Kidney tubule cell (primary cell): ENCODE data around the gene GRK5.
"Not testable (repeated sequence)": the region's sequence is repeated elsewhere in the genome, so short reads cannot be mapped to it uniquely, and the experiment has no call there.

Experiments
- DNase-seq: peaks from one replicate; pipeline ENCODE4 v3.0.0-alpha.2; 2018; ENCODE audit warnings: low spot score

GRK5 gene

DNA sequence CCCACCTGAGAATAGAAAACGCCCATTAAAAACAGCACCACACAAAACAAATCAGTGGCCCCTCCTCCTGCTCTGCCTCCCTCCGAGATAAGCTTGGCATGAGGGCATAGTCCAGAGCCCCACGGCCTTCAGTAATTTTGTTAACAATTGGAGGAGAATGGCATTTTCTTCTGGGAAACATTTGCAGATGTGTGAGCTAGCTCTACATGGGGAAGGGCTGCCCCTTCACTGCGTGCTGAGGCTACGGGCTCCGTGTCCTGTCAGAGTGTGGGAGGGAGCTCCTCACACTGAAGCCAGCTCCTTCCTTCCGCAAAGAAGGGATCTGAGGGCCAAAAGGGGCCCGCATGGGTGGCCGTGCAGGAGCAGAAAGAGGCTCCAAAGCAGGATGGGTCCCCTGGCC is 15.2 kb downstream of the GRK5 start:
- DNase-seq = no peak

DNA sequence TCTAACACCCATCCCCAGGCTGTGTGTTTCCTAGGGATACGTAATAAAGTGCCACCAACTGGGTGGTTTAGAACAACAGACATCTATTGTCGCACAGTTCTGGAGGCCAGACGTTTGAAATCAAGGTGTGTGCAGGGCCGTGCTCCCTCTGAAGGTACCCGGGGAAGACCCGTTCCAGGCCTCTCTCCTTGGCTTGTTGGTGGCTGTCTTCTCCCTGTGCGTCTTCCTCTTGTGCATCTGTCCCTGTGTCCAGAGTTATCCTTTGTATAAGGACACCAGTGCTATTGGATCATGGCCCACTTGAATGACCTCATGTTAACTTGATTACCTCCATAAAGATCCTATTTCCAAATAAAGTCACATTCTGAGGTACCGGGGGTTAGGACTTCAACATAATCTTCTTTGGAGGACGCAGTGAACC is 15.6 kb downstream of the GRK5 start:
- DNase-seq = no peak

DNA sequence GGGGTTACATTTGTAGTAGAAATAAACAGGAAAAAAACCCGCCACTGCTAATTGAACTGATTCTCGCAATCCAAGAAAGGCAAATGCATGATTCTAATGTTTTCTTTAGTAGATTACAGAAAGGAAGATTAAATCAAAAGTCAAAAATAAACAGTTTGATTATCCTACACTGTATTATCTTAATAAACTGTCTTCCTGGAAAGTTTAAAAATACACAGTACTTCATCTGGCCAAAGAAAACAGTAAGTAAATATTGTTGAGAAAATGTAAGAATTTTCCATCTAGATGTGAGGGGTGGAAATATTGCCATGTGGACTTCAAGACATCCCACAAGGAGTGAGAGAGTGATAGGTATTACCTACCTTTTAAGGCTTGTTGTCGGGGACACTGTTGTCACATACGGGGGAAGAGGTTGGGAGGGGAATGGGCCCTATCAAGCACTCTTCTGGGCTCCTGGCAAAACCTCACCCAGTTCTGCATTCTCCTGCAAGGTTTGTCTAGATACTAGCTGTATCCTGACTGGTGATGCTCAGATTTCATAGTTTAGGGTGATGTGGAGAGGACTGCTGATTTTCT is 17.8 kb downstream of the GRK5 start:
- no peak for DNase-seq

DNA sequence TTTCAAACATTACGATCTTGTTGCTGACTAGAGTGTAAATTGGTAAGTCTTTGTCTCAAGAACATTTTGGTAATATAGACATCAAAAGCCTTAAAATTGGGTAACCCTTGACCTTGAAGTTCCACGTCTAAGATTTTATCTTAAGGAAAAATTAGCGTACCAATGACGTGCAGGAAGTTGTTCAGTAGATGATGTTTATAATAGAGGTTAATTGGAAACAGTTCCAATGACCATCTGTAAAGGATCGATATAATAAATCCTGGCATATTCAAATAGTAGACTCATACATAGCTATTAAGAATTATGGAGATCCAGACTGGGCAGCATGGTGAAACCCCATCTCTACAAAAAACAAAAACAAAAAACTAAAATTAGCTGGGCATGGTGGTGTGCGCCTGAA is 20.5 kb downstream of the GRK5 start:
- DNase-seq = no peak

DNA sequence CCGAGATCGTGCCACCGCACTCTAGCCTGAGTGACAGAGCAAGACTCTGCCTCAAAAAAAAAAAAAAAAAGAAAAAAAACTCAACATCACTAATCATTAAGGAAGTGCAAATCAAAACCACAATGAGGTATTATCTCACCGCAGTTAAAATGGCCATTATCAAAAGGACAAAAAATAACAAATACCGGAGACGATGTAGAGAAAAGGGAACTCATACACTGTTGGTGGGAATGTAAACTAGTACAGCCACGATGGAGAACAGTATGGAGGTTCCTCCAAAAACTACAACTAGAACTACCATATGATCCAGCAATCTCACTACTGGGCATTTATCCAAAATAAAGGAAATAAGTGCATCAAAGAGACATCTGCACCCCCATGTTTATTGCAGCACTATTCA is 24.3 kb downstream of the GRK5 start:
- DNase-seq = no peak

DNA sequence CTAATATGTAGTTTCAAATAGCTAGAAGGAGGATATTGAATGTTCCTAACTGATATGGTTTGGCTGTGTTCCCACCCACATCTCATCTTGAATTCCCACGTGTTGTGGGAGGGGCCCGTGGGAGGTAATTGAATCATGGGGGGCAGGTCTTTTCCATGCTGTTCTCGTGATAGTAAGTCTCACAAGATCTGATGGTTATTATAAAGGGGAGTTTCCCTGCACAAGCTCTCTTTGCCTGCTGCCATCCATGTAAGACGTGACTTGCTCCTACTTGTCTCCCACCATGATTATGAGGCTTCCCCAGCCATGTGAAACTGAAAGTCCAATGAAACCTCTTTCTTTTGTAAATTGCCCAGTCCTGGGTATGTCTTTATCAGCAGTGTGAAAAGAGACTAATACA is 25.1 kb downstream of the GRK5 start:
- DNase-seq = not testable (repeated sequence)

DNA sequence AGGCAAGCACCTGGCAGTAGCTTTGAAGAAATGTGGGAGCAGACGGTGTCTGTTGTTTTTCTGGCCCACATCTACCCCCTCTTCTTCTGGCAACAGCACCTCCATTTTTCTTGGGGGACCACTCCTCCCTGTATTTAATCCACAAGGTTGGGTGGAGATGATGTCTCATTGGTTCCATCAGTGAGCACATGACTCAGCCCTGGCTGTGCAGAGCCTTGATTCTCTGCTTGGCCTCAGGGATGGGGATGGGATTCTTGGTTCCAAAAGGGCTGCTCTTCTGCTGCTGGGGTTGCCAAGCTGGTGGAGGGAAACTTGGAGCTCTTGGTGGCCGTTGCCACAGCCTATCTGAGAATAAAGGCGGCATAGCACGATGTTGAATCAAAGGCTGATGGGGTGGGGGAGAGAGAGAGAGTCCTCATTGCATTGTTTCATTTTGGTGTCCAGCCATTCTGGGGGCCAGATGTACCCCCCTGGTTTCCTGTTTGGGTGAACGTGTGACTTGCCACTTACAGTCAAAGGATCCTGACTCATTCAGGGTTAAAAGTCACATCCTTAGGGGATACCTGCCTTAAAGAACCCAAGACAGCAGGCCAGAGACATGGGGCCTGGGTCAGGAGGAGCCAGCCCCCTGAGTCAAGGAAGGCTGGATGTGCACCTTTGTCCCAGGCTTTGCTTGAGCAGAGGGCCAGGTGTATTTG is 25.9 kb downstream of the GRK5 start:
- no peak for DNase-seq

DNA sequence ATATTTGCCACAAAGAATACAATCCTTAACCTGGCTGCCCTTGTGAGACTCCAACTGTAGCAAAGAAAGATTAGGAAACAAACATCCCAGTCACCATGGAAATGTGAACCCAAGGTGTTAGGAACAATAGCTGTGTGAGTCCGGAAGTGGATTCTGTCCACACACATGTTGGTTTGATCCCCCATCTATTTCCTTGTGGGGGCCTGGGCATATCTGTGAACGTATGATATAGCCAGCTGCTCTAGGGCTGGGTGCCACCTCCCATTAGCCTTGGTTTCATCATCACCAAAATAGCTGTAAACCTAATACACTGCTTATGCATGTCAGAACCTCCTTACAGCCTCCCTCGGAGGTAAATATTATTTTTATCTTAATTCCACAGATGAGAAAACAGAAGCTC is 26.4 kb downstream of the GRK5 start:
- no peak for DNase-seq

DNA sequence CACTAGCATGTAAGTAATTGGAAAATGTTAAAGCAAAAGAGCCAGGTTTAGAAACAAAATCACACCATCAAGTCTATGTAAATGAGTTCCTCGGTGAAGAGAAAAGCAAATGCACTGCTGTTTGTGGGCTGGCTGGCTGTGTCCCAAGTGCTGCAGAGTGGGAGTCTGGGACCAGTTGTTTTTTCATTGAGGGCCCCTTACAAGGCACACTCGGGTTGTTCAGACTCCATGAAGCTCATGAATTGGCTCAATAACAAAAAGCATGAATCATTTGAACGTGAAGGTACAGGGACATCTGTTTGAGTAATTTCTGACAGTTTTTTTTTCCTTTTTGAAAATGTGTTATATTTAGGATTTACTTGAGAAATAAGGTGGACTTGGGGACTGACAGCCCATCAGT is 28.0 kb downstream of the GRK5 start:
- no peak for DNase-seq

DNA sequence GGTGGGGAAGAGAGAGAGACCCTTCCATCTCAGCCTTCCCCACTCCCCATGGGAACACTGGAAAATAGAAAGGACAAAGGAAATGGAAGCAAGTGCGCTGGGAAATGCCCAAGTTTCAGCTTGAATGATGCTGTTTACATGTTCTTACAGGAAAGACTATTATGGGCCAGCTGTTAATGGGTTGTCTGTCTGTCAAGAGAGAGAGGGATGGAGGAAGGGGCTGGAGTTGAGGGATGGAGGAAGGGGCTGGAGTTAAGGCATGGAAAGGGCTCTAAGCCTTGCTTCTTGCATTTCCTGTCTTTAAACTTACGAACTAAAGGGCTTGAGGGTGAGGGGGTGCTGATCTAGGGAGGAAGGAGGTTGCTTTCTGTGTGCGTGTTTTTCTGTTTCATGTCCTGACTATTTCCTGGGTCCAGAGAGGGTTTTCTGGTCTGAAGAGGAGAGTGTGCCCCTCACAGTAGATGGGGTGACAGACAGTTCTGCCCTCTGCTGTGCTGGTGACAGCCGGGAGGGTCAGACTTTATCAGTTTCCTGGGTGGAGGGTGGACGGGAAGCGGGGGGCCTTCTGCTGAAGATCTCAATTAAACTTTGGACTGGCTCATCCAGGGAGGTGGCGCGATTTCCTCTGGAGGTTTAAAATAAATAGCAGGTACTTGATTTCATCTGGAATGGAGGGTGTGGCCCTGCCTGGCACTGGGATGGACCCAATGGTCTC is 30.5 kb downstream of the GRK5 start:
- DNase-seq = no peak

DNA sequence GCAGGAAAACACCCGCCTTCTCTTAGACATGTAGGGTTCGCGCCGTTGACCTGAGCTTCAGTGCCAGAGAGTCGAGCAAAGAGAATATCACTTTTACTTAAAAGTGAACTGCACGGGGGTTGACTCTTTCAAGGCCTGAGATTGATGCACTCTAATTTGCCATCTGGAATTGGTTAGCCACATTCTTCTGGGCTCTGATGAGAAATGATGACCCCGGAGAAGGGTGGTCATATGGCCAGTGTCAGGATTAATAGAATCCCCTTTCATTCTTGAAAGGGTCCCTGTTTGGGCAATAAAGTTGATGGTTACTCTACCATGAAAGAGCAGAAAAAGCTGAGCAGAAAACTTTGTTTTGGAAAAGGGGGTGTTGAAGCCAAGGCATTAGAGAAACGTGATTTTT is 31.2 kb downstream of the GRK5 start:
- no peak for DNase-seq

DNA sequence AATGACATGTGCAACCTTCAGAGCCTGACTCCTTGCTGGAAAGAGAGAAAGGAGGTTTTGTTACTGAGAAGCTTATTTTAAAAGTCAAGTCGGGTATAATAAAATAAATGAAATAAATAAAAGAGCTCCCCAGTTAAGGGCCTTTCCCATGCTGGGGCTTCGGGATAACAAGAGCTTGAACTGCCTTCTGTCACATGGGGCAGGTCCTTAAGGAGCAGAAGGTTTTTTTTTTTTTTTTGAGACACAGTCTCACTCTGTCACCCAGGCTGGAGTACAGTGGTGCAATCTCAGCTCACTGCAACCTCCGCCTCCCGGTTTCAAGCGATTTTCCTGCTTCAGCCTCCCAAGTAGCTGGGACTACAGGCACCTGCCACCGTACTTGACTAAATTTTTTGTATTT is 31.6 kb downstream of the GRK5 start:
- not testable (repeated sequence) for DNase-seq

DNA sequence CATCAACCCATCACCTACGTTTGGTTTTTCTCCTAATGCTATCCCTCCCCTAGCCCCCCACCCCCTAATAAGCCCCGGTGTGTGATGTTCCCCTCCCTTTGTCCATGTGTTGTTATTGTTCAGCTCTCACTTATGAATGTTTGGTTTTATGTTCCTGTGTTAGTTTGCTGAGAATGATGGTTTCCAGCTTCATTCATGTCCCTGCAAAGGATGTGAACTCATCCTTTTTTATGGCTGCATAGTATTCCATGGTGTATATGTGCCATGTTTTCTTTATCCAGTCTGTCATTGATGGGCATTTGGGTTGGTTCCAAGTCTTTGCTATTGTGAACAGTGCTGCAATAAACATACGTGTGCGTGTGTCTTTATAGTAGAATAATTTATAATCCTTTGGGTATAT is 32.3 kb downstream of the GRK5 start:
- not testable (repeated sequence) for DNase-seq

DNA sequence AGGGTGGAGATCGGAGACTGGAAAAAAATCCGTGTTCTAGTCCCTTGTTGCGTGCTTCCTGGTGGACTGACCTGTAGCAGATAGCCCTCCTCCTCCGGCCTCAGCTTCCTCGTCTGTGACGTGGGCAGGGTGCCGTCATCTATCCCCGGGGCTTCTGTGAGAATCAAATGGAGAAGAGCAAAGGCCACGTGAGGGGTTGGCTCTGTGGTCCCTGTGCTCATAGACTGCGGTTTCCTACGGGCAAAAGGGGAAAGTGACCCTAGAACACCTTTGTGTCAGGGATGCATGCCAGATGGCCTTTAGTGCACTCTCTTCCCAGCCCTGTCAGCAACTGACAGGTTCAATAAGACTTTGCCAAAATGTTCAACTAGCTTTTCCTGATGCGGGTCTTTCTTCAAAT is 33.7 kb downstream of the GRK5 start:
- DNase-seq = no peak

DNA sequence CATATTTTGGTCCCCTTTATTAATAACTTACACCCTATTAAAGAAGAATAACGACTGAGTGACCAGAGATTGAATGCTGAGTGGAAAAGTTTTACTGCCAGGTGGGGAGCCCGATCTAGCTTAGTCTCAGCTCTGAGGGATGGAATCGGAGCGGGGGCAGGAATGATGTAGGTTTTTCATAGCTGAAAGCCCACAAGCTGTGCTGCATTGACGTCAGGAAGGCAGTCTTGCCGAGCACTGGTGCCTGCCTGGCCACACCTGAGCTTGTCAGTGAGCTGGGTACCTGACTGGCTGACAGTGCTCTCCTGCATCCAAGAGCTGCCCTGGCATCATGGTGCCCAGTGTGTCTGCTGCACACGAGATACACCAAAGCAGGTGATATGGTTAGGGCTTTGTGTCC is 34.8 kb downstream of the GRK5 start:
- no peak for DNase-seq

DNA sequence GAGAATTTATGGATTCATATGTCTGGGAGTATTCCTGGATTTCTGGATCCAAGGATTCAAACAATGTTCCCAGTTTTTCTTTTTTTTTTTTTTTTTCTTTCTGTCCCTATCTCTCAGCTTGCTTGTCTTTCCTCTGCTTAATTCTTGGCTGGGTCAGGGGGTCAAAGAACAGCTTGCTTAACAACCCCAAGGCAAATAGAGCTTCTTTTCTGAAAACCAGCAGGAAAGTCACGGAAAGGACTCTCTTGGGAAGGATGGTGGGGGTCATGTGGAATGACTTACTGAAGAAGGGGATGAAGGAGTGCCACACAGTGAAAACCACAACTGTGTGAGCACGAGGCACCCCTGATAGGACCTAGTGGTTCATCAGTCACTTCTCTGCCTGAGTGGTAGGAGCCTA is 36.1 kb downstream of the GRK5 start:
- no peak for DNase-seq

DNA sequence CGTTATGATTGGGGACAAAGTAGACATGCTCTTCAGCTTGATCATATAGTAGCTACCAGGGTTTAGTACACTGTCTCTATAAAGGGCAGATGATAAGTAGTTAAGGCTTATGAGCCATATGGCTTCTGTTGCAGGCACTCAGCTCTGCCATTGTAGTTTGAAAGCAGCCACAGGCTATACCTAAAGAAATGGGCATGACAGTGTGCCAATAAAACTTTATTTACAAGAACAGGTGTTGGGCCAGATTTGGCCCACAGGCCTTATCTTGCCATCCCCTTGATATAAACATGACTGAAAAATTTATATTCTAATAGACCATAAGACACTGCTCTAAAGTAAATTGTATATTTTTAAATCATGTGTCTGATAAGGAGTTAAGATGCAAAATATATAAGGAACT is 36.6 kb downstream of the GRK5 start:
- no peak for DNase-seq

DNA sequence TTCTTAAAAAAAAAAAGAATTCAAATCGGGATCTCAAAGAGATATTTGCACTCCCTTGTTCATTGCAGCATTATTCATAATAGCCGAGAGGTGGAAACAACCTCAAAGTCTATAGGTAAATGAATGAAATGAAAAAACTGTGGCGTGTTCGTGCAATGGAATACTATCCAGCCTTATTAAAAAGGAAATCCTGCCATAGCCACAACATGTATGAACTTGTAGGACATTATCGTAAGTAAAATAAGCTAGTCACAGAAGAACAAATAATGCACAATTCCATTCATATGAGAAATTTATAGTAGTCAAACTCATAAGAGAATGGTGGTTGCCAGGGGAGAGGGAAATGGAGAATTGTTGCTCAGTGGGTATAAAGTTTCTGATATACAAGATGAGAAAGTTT is 37.9 kb downstream of the GRK5 start:
- no peak for DNase-seq

DNA sequence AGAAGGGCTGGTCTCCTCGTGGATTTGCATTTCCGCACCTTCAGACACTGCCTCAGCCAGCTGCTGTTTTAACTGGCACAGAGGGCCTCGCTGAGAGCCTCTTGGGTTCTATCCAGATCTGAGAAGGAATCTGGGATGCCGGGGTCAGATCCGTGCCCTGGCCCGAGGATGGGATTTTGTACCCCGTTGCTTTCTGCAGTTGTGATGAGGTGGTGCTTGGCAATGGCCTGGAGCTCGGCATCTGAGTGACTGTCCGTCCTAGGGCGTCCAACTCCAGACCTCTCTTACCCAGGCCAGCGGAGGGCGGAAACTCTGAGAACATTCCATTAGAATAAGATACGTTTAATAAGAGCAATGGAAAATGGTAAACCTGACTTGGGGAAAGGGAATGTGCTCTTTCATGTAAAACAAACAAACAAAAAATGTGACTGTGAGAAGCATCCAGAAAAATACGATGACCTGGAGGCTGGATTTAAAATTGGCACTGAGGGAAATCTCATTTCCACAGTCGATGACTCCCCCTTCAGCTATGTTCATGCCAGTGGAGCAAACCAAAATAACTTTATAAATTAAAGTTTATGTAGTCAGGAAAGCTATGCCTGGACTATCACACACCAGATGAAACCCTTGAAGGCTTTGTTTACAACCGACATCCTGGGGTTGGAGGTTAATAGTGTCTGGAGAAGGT is 39.6 kb downstream of the GRK5 start:
- peak; percentile 35 for DNase-seq

DNA sequence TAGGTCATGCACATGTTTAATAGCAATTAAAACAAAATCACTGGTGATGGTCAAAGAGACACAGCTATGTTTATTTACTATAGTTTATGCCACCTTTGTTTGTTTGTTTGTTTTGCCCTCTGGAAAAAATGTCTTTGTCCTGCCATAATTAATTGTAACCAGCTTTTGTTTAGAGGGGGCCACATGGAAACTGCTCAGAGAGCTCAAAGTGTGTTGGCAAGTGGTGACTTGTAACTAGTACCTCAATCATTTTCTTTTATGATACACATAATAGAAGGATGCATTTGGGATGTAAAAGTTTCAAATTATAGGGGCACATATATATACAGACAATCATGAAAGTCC is 40.2 kb downstream of the GRK5 start:
- DNase-seq = no peak

DNA sequence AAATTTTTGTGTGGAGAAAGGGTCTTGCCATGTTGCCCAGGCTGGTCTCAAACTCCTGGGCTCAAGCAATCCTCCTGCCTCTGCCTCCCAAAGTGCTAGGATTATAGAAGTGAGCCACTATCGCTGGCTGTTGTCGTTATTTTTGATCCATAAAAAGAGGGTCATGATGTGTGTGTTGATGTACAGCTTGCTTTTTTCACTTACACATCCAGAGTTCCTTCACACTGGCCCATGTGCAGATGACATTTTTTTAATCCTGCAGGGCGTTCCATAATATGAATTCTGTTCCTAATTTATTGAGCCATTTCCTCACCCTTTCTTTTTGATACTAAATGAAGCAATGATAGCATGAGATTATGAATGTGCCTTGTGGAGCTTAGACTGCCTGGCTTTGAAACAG is 40.8 kb downstream of the GRK5 start:
- DNase-seq = no peak

DNA sequence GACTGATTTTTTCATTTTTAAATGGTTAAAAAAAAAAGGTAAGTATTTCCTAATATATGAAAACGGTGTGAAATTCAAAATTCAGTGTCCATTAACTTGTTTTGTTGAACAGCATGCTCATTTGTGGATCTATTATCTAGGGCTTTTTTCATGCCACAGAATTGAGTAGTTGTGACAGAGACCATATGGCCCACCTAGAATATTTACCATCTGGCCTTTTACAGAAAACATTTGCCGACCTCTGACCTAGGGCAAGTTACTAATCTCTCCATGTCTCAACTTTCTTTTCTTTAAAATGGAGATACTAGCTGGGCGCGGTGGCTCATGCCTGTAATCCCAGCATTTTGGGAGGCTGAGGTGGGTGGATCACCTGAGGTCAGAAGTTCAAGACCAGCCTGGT is 41.3 kb downstream of the GRK5 start:
- no peak for DNase-seq

DNA sequence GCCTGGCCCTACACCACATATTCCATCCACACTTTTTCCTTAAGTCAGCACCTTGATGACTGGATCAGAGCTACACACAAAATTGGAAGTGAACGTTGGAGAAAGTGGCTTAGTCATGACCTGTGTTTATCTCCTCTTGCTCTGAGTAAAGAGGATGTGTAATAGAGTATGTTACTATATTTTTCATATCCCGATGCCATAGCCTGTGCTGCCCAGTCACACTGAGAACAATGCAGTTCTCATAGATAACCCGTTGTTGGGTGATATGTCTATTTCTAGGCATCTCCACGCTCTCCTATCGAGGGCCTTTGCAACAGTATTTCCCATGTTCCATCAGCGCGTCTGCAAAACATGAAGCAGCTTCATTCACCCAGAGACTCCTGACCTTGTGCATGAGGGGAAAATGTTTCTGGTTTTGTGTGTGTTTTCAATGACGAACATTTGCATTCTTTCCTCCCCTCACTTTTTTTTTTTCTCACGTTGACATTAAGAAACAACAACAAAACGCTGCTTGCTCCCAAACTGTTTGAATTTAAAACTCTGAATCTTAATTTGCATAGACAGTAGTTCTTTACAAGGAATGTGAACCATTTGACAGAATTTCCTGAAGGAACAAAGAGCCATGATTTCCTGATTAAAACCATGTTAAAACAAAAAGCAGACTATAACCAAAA is 43.4 kb downstream of the GRK5 start:
- DNase-seq = peak; percentile 45
